ENCODE measurements around the gene CD80.

The CD80 gene

DNA sequence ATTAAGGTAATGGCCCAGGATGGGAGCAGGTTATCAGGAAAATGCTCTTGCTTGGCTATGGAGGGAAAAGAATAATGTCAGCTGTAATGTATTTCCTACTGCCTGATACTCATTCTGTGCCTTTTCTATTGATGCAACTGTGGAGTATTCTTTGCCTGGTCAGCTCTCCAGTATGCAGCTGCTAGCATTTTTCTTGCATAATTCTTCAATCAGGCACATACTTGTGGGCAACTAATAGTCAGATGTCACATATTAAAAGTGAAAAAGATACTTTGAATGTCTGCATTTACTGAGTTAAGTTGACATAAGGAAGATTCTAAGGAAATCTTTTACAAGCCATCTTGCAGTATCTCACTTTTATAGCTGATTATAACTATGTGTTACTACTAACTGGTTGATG, 29.5 kb downstream of the CD80 start:
- POLR2A ChIA-PET, result interaction anchor here (0.6 kb wide), 1 partner anchor 9 kb away, joined by 3 read pairs; no protein-coding TSS in a partner anchor
- no peak for TF ChIP-seq CTCF (IDR thresholded peaks at IDR 0.05; ENCODE audit: control extremely low read depth, extremely low read depth, low read depth, missing control alignments)
- DNase-seq (ENCODE audit: extremely low spot score), result no peak
- CTCF ChIA-PET, result interaction anchor here (1.0 to 2.0 kb wide), 3 partner anchors 10 to 151 kb away, joined by 3 to 5 read pairs (median 4); no protein-coding TSS in a partner anchor

- CTCF ChIA-PET, result interaction anchor here (1.3 kb wide), 1 partner anchor 27 kb away, joined by 3 read pairs; no protein-coding TSS in a partner anchor
These were observed 31.7 kb downstream of the CD80 start for GRCh38 chr3:119527714-119528113.

GRCh38 chr3:119524931-119525662, 34.3 kb downstream of the CD80 start:
- peak; percentile 40 for TF ChIP-seq CTCF (IDR thresholded peaks at IDR 0.05; ENCODE audit: control extremely low read depth, extremely low read depth, low read depth, missing control alignments)
- CTCF ChIA-PET, result interaction anchor here (0.7 to 0.9 kb wide), 3 partner anchors 32 to 156 kb away, joined by 3 read pairs; partner anchors contain the start of gene CD80
- POLR2A ChIA-PET, result no interaction called here
- DNase-seq (ENCODE audit: extremely low spot score), result no peak

More at GRCh38 chr3:119527714-119528113, 31.7 kb downstream of the CD80 start:
- POLR2A ChIA-PET, result no interaction called here
- DNase-seq (ENCODE audit: extremely low spot score), result no peak
- TF ChIP-seq CTCF (IDR thresholded peaks at IDR 0.05; ENCODE audit: control extremely low read depth, extremely low read depth, low read depth, missing control alignments), result no peak

DNA sequence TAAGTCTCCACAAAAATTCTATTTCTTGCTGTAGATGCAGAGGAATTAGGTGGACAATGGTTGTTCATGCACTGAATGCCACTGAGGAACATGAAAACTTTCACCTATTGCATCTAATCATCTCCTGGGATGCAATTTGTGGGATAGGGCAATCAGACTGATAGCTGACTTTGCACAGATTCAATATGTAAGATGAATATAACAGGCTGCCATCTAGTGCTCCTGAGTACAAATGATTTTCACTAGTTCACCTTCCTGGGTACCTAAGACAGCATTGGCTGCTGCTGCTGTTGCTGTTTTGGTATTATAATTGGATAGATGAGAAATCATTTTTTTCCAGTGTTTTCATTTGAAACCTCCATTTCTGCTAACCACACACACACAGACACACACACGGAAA, 41.4 kb downstream of the CD80 start:
- POLR2A ChIA-PET, result no interaction called here
- no peak for TF ChIP-seq CTCF (IDR thresholded peaks at IDR 0.05; ENCODE audit: control extremely low read depth, extremely low read depth, low read depth, missing control alignments)
- CTCF ChIA-PET, result interaction anchor here (0.9 to 1.8 kb wide), 4 partner anchors 10 to 42 kb away, joined by 3 to 8 read pairs (median 4); no protein-coding TSS in a partner anchor
- DNase-seq (ENCODE audit: extremely low spot score), result no peak

- ChIA-PET POLR2A (no interaction called here), CTCF (interaction anchor here (1.3 to 1.8 kb wide), 2 partner anchors 9 to 24 kb away, joined by 4 to 8 read pairs; no protein-coding TSS in a partner anchor)
- no peak for DNase-seq (ENCODE audit: extremely low spot score)
- no peak for TF ChIP-seq CTCF (IDR thresholded peaks at IDR 0.05; ENCODE audit: control extremely low read depth, extremely low read depth, low read depth, missing control alignments)
These were observed 42.3 kb downstream of the CD80 start for GRCh38 chr3:119517112-119517511.

DNA sequence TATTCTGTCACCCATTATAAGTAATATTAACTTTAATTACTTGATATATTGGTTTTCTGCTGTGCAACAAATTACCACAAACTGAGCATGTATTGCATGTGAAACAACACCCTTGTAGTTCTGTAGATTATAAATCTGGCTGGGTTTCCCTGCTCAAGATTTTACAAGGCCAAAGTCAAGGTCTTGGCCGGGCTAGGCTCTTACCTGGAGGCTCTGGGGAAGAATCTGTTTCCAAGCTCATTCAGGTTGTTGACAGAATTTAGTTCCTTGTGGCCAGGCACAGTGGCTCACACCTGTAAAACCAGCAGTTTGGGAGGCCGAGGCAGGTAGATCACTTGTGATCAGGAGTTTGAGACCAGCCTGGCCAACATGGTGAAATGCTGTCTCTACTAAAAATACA, 44.8 kb downstream of the CD80 start:
- POLR2A ChIA-PET, result interaction anchor here (0.7 kb wide), 1 partner anchor 150 kb away, joined by 7 read pairs; no protein-coding TSS in a partner anchor
- TF ChIP-seq CTCF (IDR thresholded peaks at IDR 0.05; ENCODE audit: control extremely low read depth, extremely low read depth, low read depth, missing control alignments), result no peak
- no peak for DNase-seq (ENCODE audit: extremely low spot score)
- CTCF ChIA-PET, result no interaction called here

All from GM10248 (cell line).